K562 treated with DMSO at 1 percent for 4 hours (cell line): ENCODE data around the gene SVEP1. TPM values are rescaled to one million over a fixed set of nuclear protein-coding genes. Genes with fewer than 3 reads are reported as not detected.

Source experiments
- total RNA-seq: library from RNA; unstranded; fragments of 300-600 nt; gene quantifications from 2 replicates; pipeline ENCODE4 v1.2.3, GENCODE V29; 2022; ENCODE audit not compliant: insufficient read depth

The SVEP1 gene
- total RNA-seq = 0.29 and 0.35 TPM in 2 replicates

DNA sequence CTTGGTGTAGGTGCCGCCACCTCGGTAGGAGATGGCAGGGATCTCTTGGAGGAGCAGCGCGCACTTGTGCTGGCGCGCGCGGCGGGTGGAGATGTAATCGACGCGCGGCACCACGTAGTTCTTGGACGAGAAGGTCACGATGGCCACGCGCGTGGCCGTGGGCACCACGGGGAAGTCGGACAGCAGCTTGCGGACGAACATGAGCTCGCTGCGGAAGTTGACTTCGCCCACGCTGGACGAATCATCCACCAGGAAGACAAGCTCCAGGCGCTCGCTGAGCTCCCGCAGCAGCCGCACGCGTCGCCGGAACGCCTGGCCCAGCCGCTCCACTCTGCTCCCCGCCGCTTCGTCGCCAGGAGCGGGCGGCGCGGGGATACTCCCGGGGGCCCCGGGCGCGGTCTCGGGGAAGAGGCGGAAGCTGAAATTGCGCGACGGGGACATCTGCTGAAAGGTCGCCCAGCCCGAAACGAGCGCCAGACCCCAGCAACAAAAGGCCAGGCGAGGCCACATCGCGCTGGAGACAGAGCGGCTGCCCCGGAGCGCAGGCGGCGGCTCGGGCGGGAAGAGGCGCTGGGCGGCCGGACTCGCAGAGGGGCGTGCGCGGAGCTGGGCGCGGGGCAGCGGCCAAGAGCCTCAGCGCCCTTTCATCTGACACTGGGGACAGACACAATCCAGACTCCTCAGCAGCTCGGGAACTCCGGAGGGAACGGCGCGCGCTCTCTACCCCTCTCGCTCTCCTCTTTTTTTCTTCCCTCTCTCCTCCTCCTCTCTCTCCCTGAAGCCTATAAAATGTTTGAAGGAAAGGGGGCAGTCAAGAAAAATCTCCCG, at the start of gene SVEP1:
Gene SVEP1 (minus strand): TSS at position 708 of the 828 bp plus-strand sequence. CDS start 198 bp downstream, at position 510.

DNA sequence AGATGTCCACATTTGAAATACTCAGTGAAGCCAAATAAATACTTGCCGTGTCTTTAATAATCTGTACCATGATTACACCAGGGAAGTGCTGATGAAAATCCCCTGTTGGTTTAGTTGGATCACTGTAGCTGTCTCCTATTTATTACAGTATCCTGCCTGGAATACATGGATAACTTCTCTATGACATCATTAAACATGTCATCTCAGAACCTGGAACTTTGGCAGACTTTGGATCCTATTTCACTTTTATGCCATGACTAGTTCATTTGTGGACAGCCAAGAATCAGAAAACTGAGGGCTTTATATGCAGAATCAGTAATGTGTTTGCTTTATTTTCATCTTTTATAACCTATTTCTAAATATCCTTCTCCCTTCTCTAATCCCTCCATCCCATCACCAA, 241.8 kb downstream of the SVEP1 start, which contains the start of gene TXNDC8:
Gene TXNDC8 (minus strand): TSS at position 137 of the 400 bp plus-strand sequence.

Other genes with a start within 250 kb of the SVEP1 start
- gene TXNDC8, start 241.9 kb downstream of the SVEP1 start, total RNA-seq = not detected in 2 replicates
- not detected in 2 replicates for gene MUSK, start 89.0 kb upstream of the SVEP1 start, total RNA-seq